Keratinocyte (primary cell): ENCODE data around the gene TBRG4. TPM values are rescaled to one million over a fixed set of nuclear protein-coding genes. Genes with fewer than 3 reads are reported as not detected.

ENCODE experiments used
- DNase-seq: peaks from one replicate; pipeline ENCODE4 v3.0.0-alpha.2; 2011; ENCODE audit warnings: low read depth, missing footprints, low spot score
- FAIRE-seq: peaks from 2 replicates; lab custom pipeline; 2011; peaks lifted over from hg19 to GRCh38; lab: Jason Lieb, UNC
- H2AFZ ChIP-seq: 2 replicates; pipeline ENCODE4 v1.6.0; 2012; ENCODE audit warnings: low read length, control low read depth, inconsistent platforms; ENCODE audit not compliant: control insufficient read depth
- H3K27ac ChIP-seq: 2 replicates; pipeline ENCODE4 v1.5.1; 2011; ENCODE audit warnings: low read length; ENCODE audit not compliant: control insufficient read depth, insufficient read depth
- H3K27me3 ChIP-seq: 3 replicates; pipeline ENCODE4 v1.6.0; 2011; ENCODE audit warnings: low read length; ENCODE audit not compliant: control insufficient read depth, insufficient read depth; ENCODE audit errors: extremely low read depth
- H3K36me3 ChIP-seq, 2 experiments: 2 replicates in 1 of 2; 3 replicates in 1 of 2; pipeline ENCODE4 v1.5.1; 2011; ENCODE audit warnings: low read length in 2 of 2, mild to moderate bottlenecking in 1 of 2; ENCODE audit not compliant: control insufficient read depth in 2 of 2, insufficient read depth in 2 of 2; ENCODE audit errors: extremely low read depth in 1 of 2
- H3K4me1 ChIP-seq: 3 replicates; pipeline ENCODE4 v1.5.1; 2011; ENCODE audit warnings: low read length; ENCODE audit not compliant: control insufficient read depth, insufficient read depth; ENCODE audit errors: extremely low read depth
- H3K4me2 ChIP-seq: 3 replicates; pipeline ENCODE4 v1.6.0; 2011; ENCODE audit warnings: low read depth, low read length; ENCODE audit not compliant: control insufficient read depth, insufficient read depth; ENCODE audit errors: extremely low read depth
- H3K4me3 ChIP-seq, 3 experiments: fragments of 200-600 bp in 1 of 3; sonication (generic) in 1 of 3; 2 replicates in 2 of 3; 3 replicates in 1 of 3; pipeline ENCODE4 v1.5.1; 2011 to 2016; ENCODE audit warnings: low read length in 3 of 3, mild to moderate bottlenecking in 3 of 3, control low read depth in 2 of 3, inconsistent platforms in 1 of 3, low read depth in 1 of 3, mixed read lengths in 1 of 3, mixed run types in 1 of 3, moderate library complexity in 1 of 3; ENCODE audit not compliant: control insufficient read depth in 2 of 3, insufficient read depth in 2 of 3; ENCODE audit errors: extremely low read depth in 1 of 3
- H3K79me2 ChIP-seq: 2 replicates; pipeline ENCODE4 v1.6.0; 2012; ENCODE audit warnings: low read length; ENCODE audit not compliant: control insufficient read depth, insufficient read depth
- H3K9ac ChIP-seq: 3 replicates; pipeline ENCODE4 v1.6.0; 2011; ENCODE audit warnings: low read length; ENCODE audit not compliant: control insufficient read depth, insufficient read depth; ENCODE audit errors: extremely low read depth
- H3K9me1 ChIP-seq: 3 replicates; pipeline ENCODE4 v1.6.0; 2011; ENCODE audit warnings: low read length; ENCODE audit not compliant: control insufficient read depth, insufficient read depth; ENCODE audit errors: extremely low read depth
- H3K9me3 ChIP-seq: 2 replicates; pipeline ENCODE4 v1.5.1; 2012; ENCODE audit warnings: low read depth, low read length; ENCODE audit not compliant: control insufficient read depth
- H4K20me1 ChIP-seq: 3 replicates; pipeline ENCODE4 v1.6.0; 2011; ENCODE audit warnings: low read length; ENCODE audit not compliant: control insufficient read depth, insufficient read depth; ENCODE audit errors: extremely low read depth
- CTCF ChIP-seq, 3 experiments: IDR thresholded peaks in 1 of 3; conservative IDR thresholded peaks in 1 of 3; optimal IDR thresholded peaks in 1 of 3; 2 replicates in 2 of 3; 3 replicates in 1 of 3; pipeline versions ENCODE3 to v1.5.1; 2011; ENCODE audit warnings: low read length in 3 of 3, mild to moderate bottlenecking in 3 of 3, moderate library complexity in 2 of 3, control low read depth in 1 of 3, inconsistent platforms in 1 of 3; ENCODE audit not compliant: insufficient read depth in 2 of 3; ENCODE audit errors: extremely low read depth in 1 of 3
- EZH2 ChIP-seq: IDR thresholded peaks from one replicate; pipeline ENCODE4 v1.6.1; 2012; ENCODE audit warnings: inconsistent platforms, mild to moderate bottlenecking, low read length, moderate library complexity
- dilution Hi-C: fragments of 300-500 bp; cut with MboI; formaldehyde crosslinking; loops from one replicate; pipeline ENCODE4 v1.7.0; 2020; ENCODE audit warnings: low sequenced_read_pairs; ENCODE audit not compliant: extremely low pct_ligation_motif_present
- polyA plus RNA-seq, 5 experiments: library from polyadenylated mRNA; depleted of rRNA in 3 of 5; stranded (reverse) in 3 of 5; stranded (forward) in 1 of 5; unstranded in 1 of 5; fragments of >200 nt; gene quantifications; 1 replicate in 1 of 5; 2 replicates in 3 of 5; 3 replicates in 1 of 5; pipeline versions ENCODE4 v1.2.1 to v1.2.3, GENCODE V29; 2011 to 2012; ENCODE audit warnings: missing spikeins in 2 of 5, low read depth in 1 of 5, low replicate concordance in 1 of 5

TBRG4 gene
- polyA plus RNA-seq, 1 donor (not counting 4 experiments of a cell fraction or from before 2014, with no cell fraction given), result 90.5 TPM

- no peak for TF ChIP-seq EZH2
- TF ChIP-seq CTCF (optimal IDR thresholded peaks at IDR 0.05 in 1 of 3, IDR thresholded peaks at IDR 0.05 in 1 of 3, conservative IDR thresholded peaks at IDR 0.05 in 1 of 3; ENCODE audit: extremely low read depth in 1 of 3, insufficient read depth in 2 of 3, low read length in 3 of 3), result no peak
- peaks cover 16 to 33% of the 10 kb centered on the region in 2 experiments for H3K36me3 ChIP-seq
- H3K9me3 ChIP-seq, result no peaks in the 10 kb centered on the region
- no peaks in the 10 kb centered on the region for H3K27me3 ChIP-seq
- H3K4me3 ChIP-seq, result no peak overlapping the region
- dilution Hi-C loops, result no loop called here
- no peaks in the 10 kb centered on the region for H3K4me1 ChIP-seq
- H3K4me2 ChIP-seq, result no peak overlapping the region
- no peak for FAIRE-seq
- H3K9ac ChIP-seq, result no peak overlapping the region
- no peak overlapping the region for H2AFZ ChIP-seq
- DNase-seq, result no peak
- no peaks in the 10 kb centered on the region for H4K20me1 ChIP-seq
- H3K79me2 ChIP-seq, result no peaks in the 10 kb centered on the region
- H3K9me1 ChIP-seq, result no peaks in the 10 kb centered on the region
- no peak overlapping the region for H3K27ac ChIP-seq
Observed at GRCh38 chr7:45077579-45077978, 33.9 kb downstream of the TBRG4 start.

- dilution Hi-C loops, result no loop called here
- H3K27me3 ChIP-seq, result no peaks in the 10 kb centered on the region
- FAIRE-seq (no peak), DNase-seq (no peak)
- no peak overlapping the region for H3K9ac ChIP-seq
- H2AFZ ChIP-seq, result no peak overlapping the region
- no peaks in the 10 kb centered on the region for H3K9me1 ChIP-seq
- peaks cover 19 to 37% of the 10 kb centered on the region in 2 experiments for H3K36me3 ChIP-seq
- H3K4me1 ChIP-seq, result no peaks in the 10 kb centered on the region
- H3K4me2 ChIP-seq, result no peak overlapping the region
- no peak for TF ChIP-seq CTCF (optimal IDR thresholded peaks at IDR 0.05 in 1 of 3, IDR thresholded peaks at IDR 0.05 in 1 of 3, conservative IDR thresholded peaks at IDR 0.05 in 1 of 3; ENCODE audit: extremely low read depth in 1 of 3, insufficient read depth in 2 of 3, low read length in 3 of 3)
- TF ChIP-seq EZH2, result no peak
- no peak overlapping the region for H3K27ac ChIP-seq
- H3K79me2 ChIP-seq, result no peaks in the 10 kb centered on the region
- H3K4me3 ChIP-seq, result no peak overlapping the region
- no peaks in the 10 kb centered on the region for H3K9me3 ChIP-seq
- no peaks in the 10 kb centered on the region for H4K20me1 ChIP-seq
Observed at GRCh38 chr7:45076946-45077345, 34.6 kb downstream of the TBRG4 start.
